HEK293 (cell line): Measurements from ENCODE around the gene GRB2.

Experiments used
- CTCF ChIA-PET: fragments of 350-600 bp; formaldehyde crosslinking; extraction: SDS; loops from one replicate; lab custom pipeline; 2021; ENCODE audit warnings: antibody characterized with exemption; lab: Yijun Ruan, JAX
- POLR2A ChIA-PET: fragments of 300-600 bp; formaldehyde crosslinking; extraction: SDS; loops from one replicate; lab custom pipeline; 2020; ENCODE audit warnings: antibody characterized with exemption, inconsistent platforms; lab: Yijun Ruan, JAX
- H3K27ac ChIP-seq: fragments of 200-500 bp; sonication (Bioruptor generic); 2 replicates; pipeline ENCODE4 v1.5.1; 2014; ENCODE audit warnings: low read depth, low read length, control low read depth, inconsistent platforms; ENCODE audit errors: extremely low read depth
- H3K36me3 ChIP-seq, 2 experiments: fragments of 200-500 bp in 1 of 2; sonication (Bioruptor generic) in 1 of 2; 1 replicate in 1 of 2; 2 replicates in 1 of 2; pipeline ENCODE4 v1.5.1; 2014 to 2017; ENCODE audit warnings: inconsistent platforms in 2 of 2, low read length in 2 of 2; ENCODE audit not compliant: control insufficient read depth in 2 of 2, insufficient read depth in 1 of 2
- H3K4me1 ChIP-seq: fragments of 200-500 bp; sonication (Bioruptor generic); 2 replicates; pipeline ENCODE4 v1.5.1; 2014; ENCODE audit warnings: mild to moderate bottlenecking, low read length, inconsistent platforms; ENCODE audit not compliant: control insufficient read depth, insufficient read depth
- H3K4me3 ChIP-seq: 2 replicates; pipeline ENCODE4 v1.5.1; 2011; ENCODE audit warnings: low read depth, mild to moderate bottlenecking, control low read depth, low read length, moderate library complexity
- H3K9me3 ChIP-seq: fragments of 200-500 bp; sonication (Bioruptor generic); 2 replicates; pipeline ENCODE4 v1.5.1; 2014; ENCODE audit warnings: low read depth, low read length, inconsistent platforms; ENCODE audit not compliant: control insufficient read depth, insufficient read depth
- BCL11A ChIP-seq: fragments of 450-650 bp; formaldehyde crosslinking; IDR thresholded peaks from 2 replicates; pipeline ENCODE4 v1.5.1; 2016; ENCODE audit warnings: low read depth, missing biosample characterization, missing genetic modification characterization
- GLI2 ChIP-seq: fragments of 450-650 bp; formaldehyde crosslinking; IDR thresholded peaks from 2 replicates; pipeline ENCODE4; 2017; ENCODE audit warnings: missing biosample characterization, missing genetic modification characterization, low read depth, borderline replicate concordance
- HOXA7 ChIP-seq: sonication (generic); formaldehyde crosslinking; IDR thresholded peaks from 2 replicates; pipeline ENCODE4 v1.8.1; 2022; ENCODE audit warnings: missing genetic modification reagents, borderline replicate concordance
- PRDM1 ChIP-seq: fragments of 450-650 bp; formaldehyde crosslinking; IDR thresholded peaks from 2 replicates; pipeline ENCODE4; 2016; ENCODE audit warnings: missing biosample characterization, missing genetic modification characterization
- REPIN1 ChIP-seq: fragments of 450-650 bp; formaldehyde crosslinking; IDR thresholded peaks from 2 replicates; pipeline ENCODE4 v1.5.1; 2017; ENCODE audit warnings: missing biosample characterization, missing genetic modification characterization, low read depth
- SP7 ChIP-seq: fragments of 450-650 bp; formaldehyde crosslinking; IDR thresholded peaks from 2 replicates; pipeline ENCODE4 v1.5.1; 2016; ENCODE audit warnings: missing biosample characterization, missing genetic modification characterization
- TRIM28 ChIP-seq: IDR thresholded peaks from 2 replicates; pipeline ENCODE4 v1.6.1; 2011; ENCODE audit warnings: low read length, control low read depth, borderline replicate concordance
- TSHZ1 ChIP-seq: fragments of 450-650 bp; formaldehyde crosslinking; IDR thresholded peaks from 2 replicates; pipeline ENCODE4 v1.5.1; 2016; ENCODE audit warnings: missing biosample characterization, missing genetic modification characterization, borderline replicate concordance
- ZBTB6 ChIP-seq: fragments of 450-650 bp; formaldehyde crosslinking; IDR thresholded peaks from 2 replicates; pipeline ENCODE4 v1.5.1; 2017; ENCODE audit warnings: missing biosample characterization, missing genetic modification characterization
- ZIC2 ChIP-seq: fragments of 450-650 bp; formaldehyde crosslinking; IDR thresholded peaks from 2 replicates; pipeline ENCODE4 v1.5.1; 2016; ENCODE audit warnings: missing biosample characterization, missing genetic modification characterization
- ZNF16 ChIP-seq: fragments of 450-650 bp; formaldehyde crosslinking; IDR thresholded peaks from 2 replicates; pipeline ENCODE4 v1.5.1; 2016; ENCODE audit warnings: low read depth, missing biosample characterization, missing genetic modification characterization
- ZNF19 ChIP-seq: fragments of 450-650 bp; formaldehyde crosslinking; IDR thresholded peaks from 2 replicates; pipeline ENCODE4; 2016; ENCODE audit warnings: missing biosample characterization, missing genetic modification characterization, low read depth
- ZNF518A ChIP-seq: fragments of 450-650 bp; formaldehyde crosslinking; conservative IDR thresholded peaks from 2 replicates; pipeline ENCODE4 v1.5.1; 2016; ENCODE audit warnings: low read depth, missing biosample characterization, missing genetic modification characterization
- ZNF529 ChIP-seq: fragments of 450-650 bp; formaldehyde crosslinking; IDR thresholded peaks from 2 replicates; pipeline ENCODE4 v1.5.1; 2017; ENCODE audit warnings: missing genetic modification characterization, missing biosample characterization; ENCODE audit not compliant: insufficient replicate concordance
- ZNF596 ChIP-seq: fragments of 450-650 bp; IDR thresholded peaks from 2 replicates; pipeline ENCODE4 v1.5.0; 2018; ENCODE audit warnings: missing biosample characterization, mild to moderate bottlenecking, missing genetic modification characterization, moderate library complexity
- ZNF610 ChIP-seq: fragments of 450-650 bp; formaldehyde crosslinking; IDR thresholded peaks from 2 replicates; pipeline ENCODE4 v1.5.1; 2016; ENCODE audit warnings: missing biosample characterization, missing genetic modification characterization, borderline replicate concordance
- ZSCAN16 ChIP-seq: fragments of 450-650 bp; formaldehyde crosslinking; IDR thresholded peaks from 2 replicates; pipeline ENCODE4 v1.5.1; 2016; ENCODE audit warnings: missing biosample characterization, missing genetic modification characterization

The GRB2 gene

GRCh38 chr17:75428543-75429469, 23.3 kb upstream of the GRB2 start:
- H3K4me3 ChIP-seq, result no peak overlapping the region
- ChIA-PET CTCF (interaction anchor here (0.6 to 2.1 kb wide), 9 partner anchors 12 to 319 kb away, joined by 3 to 5 read pairs (median 3); partner anchors contain the start of gene TSEN54), POLR2A (interaction anchor here (0.6 to 2.8 kb wide), 3 partner anchors 28 to 158 kb away, joined by 3 to 9 read pairs (median 3); partner anchors contain the start of genes MIF4GD, TMEM94 and TSEN54)
- H3K4me1 ChIP-seq, result no peaks in the 10 kb centered on the region; the same call in 1 of the 2 replicates
- H3K9me3 ChIP-seq, result no peaks in the 10 kb centered on the region
- no peaks in the 10 kb centered on the region for H3K36me3 ChIP-seq
- no peak overlapping the region for H3K27ac ChIP-seq
- TF ChIP-seq GLI2 (tag by site-specific recombination) (no peak), SP7 (tag by site-specific recombination) (no peak), TSHZ1 (tag by site-specific recombination) (no peak), REPIN1 (tag by site-specific recombination) (no peak), ZNF16 (tag by site-specific recombination) (no peak), ZNF596 (tag by site-specific recombination) (no peak), ZNF610 (tag by site-specific recombination) (no peak), ZSCAN16 (tag by site-specific recombination) (no peak), TRIM28 (no peak), ZIC2 (tag by site-specific recombination) (no peak)

GRCh38 chr17:75418531-75418930, 13.1 kb upstream of the GRB2 start:
- no peak for TF ChIP-seq BCL11A (tag by site-specific recombination)
- no peak for TF ChIP-seq ZBTB6 (tag by site-specific recombination)
- TF ChIP-seq PRDM1, result no peak
- no peak for TF ChIP-seq HOXA7 (CRISPR knock-in tag)
- no peak for TF ChIP-seq ZNF529
- no peak for TF ChIP-seq ZNF19 (tag by site-specific recombination)
- TF ChIP-seq ZNF518A (tag by site-specific recombination), result no peak
- POLR2A ChIA-PET, result no interaction called here

More at GRCh38 chr17:75418531-75418930, 13.1 kb upstream of the GRB2 start:
- Histone ChIP-seq H3K36me3 (no peaks in the 10 kb centered on the region), H3K4me3 (no peak overlapping the region), H3K9me3 (no peaks in the 10 kb centered on the region), H3K4me1 (no peaks in the 10 kb centered on the region), H3K27ac (no peak overlapping the region)
- CTCF ChIA-PET, result interaction anchor here (0.6 to 1.1 kb wide), 5 partner anchors 22 to 308 kb away, joined by 3 to 5 read pairs (median 4); no protein-coding TSS in a partner anchor
